GM19193 (cell line): Measurements from ENCODE around the gene ITIH1.

Experiments
- POLR2A ChIP-seq: IDR thresholded peaks from 4 replicates; pipeline ENCODE4 v1.6.1; 2011; ENCODE audit not compliant: insufficient read depth, insufficient read length; ENCODE audit errors: extremely low read depth

The ITIH1 gene

GRCh38 chr3:52811452-52812011, 34.1 kb downstream of the ITIH1 start:
- TF ChIP-seq POLR2A: no peak

GRCh38 chr3:52813810-52814209, 36.4 kb downstream of the ITIH1 start:
- TF ChIP-seq POLR2A: no peak

- no peak for TF ChIP-seq POLR2A
These were observed 38.8 kb downstream of the ITIH1 start for GRCh38 chr3:52816199-52816598.

- TF ChIP-seq POLR2A: no peak
These were observed 39.3 kb downstream of the ITIH1 start for GRCh38 chr3:52816654-52817053.

GRCh38 chr3:52817221-52817620, 39.8 kb downstream of the ITIH1 start:
- TF ChIP-seq POLR2A: no peak

- TF ChIP-seq POLR2A: no peak
These were observed 40.5 kb downstream of the ITIH1 start for GRCh38 chr3:52817860-52818259.

GRCh38 chr3:52819936-52820335, 42.5 kb downstream of the ITIH1 start:
- TF ChIP-seq POLR2A: no peak

GRCh38 chr3:52820736-52821135, 43.3 kb downstream of the ITIH1 start:
- TF ChIP-seq POLR2A: no peak

- TF ChIP-seq POLR2A: no peak
These were observed 45.0 kb downstream of the ITIH1 start for GRCh38 chr3:52822363-52822762.

GRCh38 chr3:52824037-52824436, 46.6 kb downstream of the ITIH1 start:
- TF ChIP-seq POLR2A: no peak

GRCh38 chr3:52827441-52827840, 50.0 kb downstream of the ITIH1 start:
- no peak for TF ChIP-seq POLR2A

- no peak for TF ChIP-seq POLR2A
These were observed 50.5 kb downstream of the ITIH1 start for GRCh38 chr3:52827866-52828376.

GRCh38 chr3:52829482-52829881, 52.1 kb downstream of the ITIH1 start:
- TF ChIP-seq POLR2A: no peak

- no peak for TF ChIP-seq POLR2A
These were observed 52.6 kb downstream of the ITIH1 start for GRCh38 chr3:52829906-52830463.

GRCh38 chr3:52830535-52831258, 53.3 kb downstream of the ITIH1 start, which contains the start of gene ITIH4:
TSS of gene ITIH4 (minus strand) at chr3:52830672. CDS start at chr3:52830642, 30 bp downstream.
- no peak for TF ChIP-seq POLR2A
